HL-60 (cell line): ENCODE data around the gene OSM.
A peak's percentile ranks its signal among the peaks of the same experiment; 100 is the strongest.

Source experiments
- DNase-seq, 2 experiments: peaks; one replicate each; pipeline ENCODE4 v3.0.0-alpha.2; 2010 to 2020; ENCODE audit warnings: low read depth in 1 of 2, low spot score in 1 of 2
- H3K27ac ChIP-seq: fragments of 250-450 bp; sonication (Bioruptor Pico); replicated peaks from 2 replicates; pipeline ENCODE4 v1.5.1; 2020; ENCODE audit warnings: mild to moderate bottlenecking, moderate library complexity
- H3K27me3 ChIP-seq: fragments of 250-450 bp; sonication (Bioruptor Pico); 2 replicates; pipeline ENCODE4 v1.5.1; 2021; ENCODE audit warnings: mild to moderate bottlenecking, moderate library complexity; ENCODE audit not compliant: insufficient read depth, poor library complexity, severe bottlenecking
- H3K4me3 ChIP-seq: replicated peaks from 2 replicates; pipeline ENCODE4 v1.5.1; 2011; ENCODE audit warnings: mild to moderate bottlenecking, control low read depth, low read length; ENCODE audit not compliant: insufficient read depth
- CTCF ChIP-seq: IDR thresholded peaks from one replicate; pipeline ENCODE4 v1.5.1; 2011; ENCODE audit warnings: low read length, control low read depth, inconsistent platforms; ENCODE audit not compliant: insufficient read depth
- GABPA ChIP-seq: IDR thresholded peaks from 2 replicates; pipeline ENCODE4 v1.6.1; 2012; ENCODE audit warnings: low read depth
- POLR2AphosphoS5 ChIP-seq: IDR thresholded peaks from 2 replicates; pipeline ENCODE4 v1.6.1; 2012; ENCODE audit warnings: low read depth
- REST ChIP-seq: IDR thresholded peaks from 2 replicates; pipeline ENCODE4 v1.6.1; 2012; ENCODE audit warnings: low read depth; ENCODE audit not compliant: insufficient replicate concordance
- SPI1 ChIP-seq: IDR thresholded peaks from 2 replicates; pipeline ENCODE4 v1.6.1; 2012; ENCODE audit warnings: low read depth, mild to moderate bottlenecking, borderline replicate concordance

OSM gene

GRCh38 chr22:30313527-30314363, 47.1 kb upstream of the OSM start:
- no peak overlapping the region for H3K27ac ChIP-seq
- no peak for DNase-seq
- TF ChIP-seq GABPA = no peak
- TF ChIP-seq POLR2AphosphoS5 = no peak
- TF ChIP-seq SPI1 = no peak
- TF ChIP-seq REST = no peak
- TF ChIP-seq CTCF = no peak
- H3K27me3 ChIP-seq = no peaks in the 10 kb centered on the region
- no peak overlapping the region for H3K4me3 ChIP-seq

- no peak for DNase-seq
- TF ChIP-seq SPI1 (no peak), GABPA (no peak), REST (no peak), CTCF (no peak), POLR2AphosphoS5 (no peak)
- no peak overlapping the region for H3K4me3 ChIP-seq
- H3K27ac ChIP-seq = no peak overlapping the region
- H3K27me3 ChIP-seq = no peaks in the 10 kb centered on the region
These were observed 45.4 kb upstream of the OSM start for GRCh38 chr22:30312053-30312452.

- no peak for DNase-seq
- TF ChIP-seq SPI1 (0 out of 2 replicates have a peak, but pooled peaks have one; percentile 9), CTCF (no peak)
- no peak overlapping the region for H3K4me3 ChIP-seq
- 0 out of 2 replicates have a peak overlapping the region, but pooled peaks have one; percentile 10 for H3K27ac ChIP-seq
- H3K27me3 ChIP-seq = no peaks in the 10 kb centered on the region
These were observed 44.5 kb upstream of the OSM start for GRCh38 chr22:30310881-30311771.
